WTC11 (cell line): ENCODE data around the gene ACTL8. TPM values are rescaled to one million over a fixed set of nuclear protein-coding genes. Genes with fewer than 3 reads are reported as not detected.

Experiments
- ATAC-seq: fragments of 200-7000 bp; cut with Tn5 transposase; 2 replicates; pipeline ENCODE4 v1.10.0; 2021; ENCODE audit warnings: mild to moderate bottlenecking, moderate library complexity
- CTCF ChIA-PET: fragments of 300-600 bp; sonication (Branson Sonifier 250); formaldehyde crosslinking; loops from one replicate; lab custom pipeline; 2021; ENCODE audit warnings: antibody characterized with exemption; lab: Charles Lee
- POLR2A ChIA-PET: fragments of 350-600 bp; sonication (Branson Sonifier 250); formaldehyde crosslinking; loops from one replicate; lab custom pipeline; 2021; ENCODE audit warnings: antibody characterized with exemption; lab: Charles Lee
- DNase-seq: peaks from one replicate; pipeline ENCODE4 v3.0.0; 2021; ENCODE audit warnings: low spot score
- H3K27ac Mint-ChIP-seq: 2 replicates; pipeline ENCODE4 v1.8.0; 2021; ENCODE audit warnings: mixed read lengths
- H3K27me3 Mint-ChIP-seq: 2 replicates; pipeline ENCODE4 v1.8.0; 2021; ENCODE audit warnings: low read depth, mild to moderate bottlenecking, moderate library complexity, mixed read lengths
- H3K36me3 Mint-ChIP-seq: 2 replicates; pipeline ENCODE4 v1.8.0; 2021; ENCODE audit warnings: mixed read lengths
- H3K4me1 Mint-ChIP-seq: 2 replicates; pipeline ENCODE4 v1.8.0; 2022; ENCODE audit warnings: mixed read lengths
- H3K4me3 Mint-ChIP-seq: 2 replicates; pipeline ENCODE4 v1.8.0; 2021; ENCODE audit warnings: mild to moderate bottlenecking, moderate library complexity, mixed read lengths
- H3K9me3 Mint-ChIP-seq: 2 replicates; pipeline ENCODE4 v1.8.0; 2021; ENCODE audit warnings: mixed read lengths
- ELF4 ChIP-seq: sonication (generic); formaldehyde crosslinking; IDR thresholded peaks from 2 replicates; pipeline ENCODE4 v1.8.1; 2022; ENCODE audit warnings: low read depth, mild to moderate bottlenecking, moderate library complexity, missing genetic modification reagents
- GABPB1 ChIP-seq: sonication (generic); formaldehyde crosslinking; IDR thresholded peaks from 2 replicates; pipeline ENCODE4 v1.8.1; 2023; ENCODE audit warnings: mild to moderate bottlenecking, missing genetic modification reagents
- IRF2 ChIP-seq: sonication (generic); formaldehyde crosslinking; IDR thresholded peaks from 2 replicates; pipeline ENCODE4 v1.8.0; 2022; ENCODE audit warnings: low read depth, missing genetic modification reagents, borderline replicate concordance
- KAT7 ChIP-seq: sonication (generic); formaldehyde crosslinking; IDR thresholded peaks from 2 replicates; pipeline ENCODE4 v1.8.1; 2023; ENCODE audit warnings: missing genetic modification reagents, mild to moderate bottlenecking, borderline replicate concordance
- SMAD3 ChIP-seq: sonication (generic); formaldehyde crosslinking; IDR thresholded peaks from 2 replicates; pipeline ENCODE4 v1.8.0; 2022; ENCODE audit warnings: missing genetic modification reagents, mild to moderate bottlenecking, borderline replicate concordance
- TP53 ChIP-seq: sonication (generic); formaldehyde crosslinking; IDR thresholded peaks from 2 replicates; pipeline ENCODE4 v1.8.1; 2023; ENCODE audit warnings: mild to moderate bottlenecking, missing genetic modification reagents
- USF1 ChIP-seq: sonication (generic); formaldehyde crosslinking; IDR thresholded peaks from 2 replicates; pipeline ENCODE4 v1.8.0; 2022; ENCODE audit warnings: mild to moderate bottlenecking, missing genetic modification reagents
- ZNF512 ChIP-seq: sonication (generic); formaldehyde crosslinking; IDR thresholded peaks from 2 replicates; pipeline ENCODE4 v1.8.1; 2022; ENCODE audit warnings: missing genetic modification reagents, borderline replicate concordance
- ZNF532 ChIP-seq: fragments of 250-450 bp; sonication (Bioruptor Pico); IDR thresholded peaks from 2 replicates; pipeline ENCODE4 v1.9.0; 2021; ENCODE audit warnings: mild to moderate bottlenecking, borderline replicate concordance
- total RNA-seq: library from RNA; stranded (reverse); gene quantifications from 3 replicates; pipeline ENCODE4 v1.2.3, GENCODE V29; 2021
- TF ChIP-seq, protein P1 (sequence below): sonication (generic); formaldehyde crosslinking; IDR thresholded peaks from 2 replicates; pipeline ENCODE4 v1.8.1; 2022; ENCODE audit warnings: low read depth, missing genetic modification reagents, borderline replicate concordance
- TF ChIP-seq, protein P2 (sequence below): fragments of 250-450 bp; sonication (Bioruptor Pico); IDR thresholded peaks from 2 replicates; pipeline ENCODE4 v1.9.0; 2021; ENCODE audit warnings: mild to moderate bottlenecking
- TF ChIP-seq, protein P3 (sequence below): sonication (generic); formaldehyde crosslinking; IDR thresholded peaks from 2 replicates; pipeline ENCODE4 v1.8.1; 2023; ENCODE audit warnings: mild to moderate bottlenecking, moderate library complexity, missing genetic modification reagents
- TF ChIP-seq, protein P4 (sequence below): fragments of 200-600 bp; IDR thresholded peaks from 2 replicates; pipeline ENCODE4 v1.8.0; 2022; ENCODE audit warnings: antibody characterized with exemption

The ACTL8 gene
- total RNA-seq, 1 experiment from 2014 or later: 1.6 TPM

DNA sequence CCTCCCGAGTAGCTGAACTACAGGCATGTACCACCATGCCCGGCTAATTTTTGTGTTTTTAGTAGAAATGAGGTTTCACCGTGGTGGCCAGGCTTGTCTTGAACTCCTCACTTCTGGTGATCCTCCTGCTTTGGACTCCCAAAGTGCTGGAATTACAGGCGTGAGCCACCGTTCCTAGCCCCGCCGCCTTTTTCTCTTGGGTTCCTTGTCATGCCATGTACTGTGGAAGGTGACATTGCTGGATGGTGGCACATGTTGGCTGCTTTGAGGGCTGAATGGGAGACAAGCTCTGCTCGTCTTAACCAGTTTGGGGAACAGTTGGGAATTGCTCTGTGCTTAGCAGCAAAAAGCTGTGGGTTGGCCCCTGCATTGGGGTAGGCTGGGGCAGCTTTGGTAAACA is 22.7 kb downstream of the ACTL8 start:
- DNase-seq: no peak
- no peaks in the 10 kb centered on the region; the same call in 1 of the 2 replicates for H3K4me1 Mint-ChIP-seq
- no peak overlapping the region for H3K4me3 Mint-ChIP-seq
- peaks cover 5% of the 10 kb centered on the region for H3K9me3 Mint-ChIP-seq
- CTCF ChIA-PET: interaction anchor here (0.8 to 1.2 kb wide), 3 partner anchors 9 to 116 kb away, joined by 3 to 5 read pairs (median 3); no protein-coding TSS in a partner anchor
- POLR2A ChIA-PET: no interaction called here
- ATAC-seq: no peak
- H3K27me3 Mint-ChIP-seq: peaks cover 7% of the 10 kb centered on the region; the same call in 1 of the 2 replicates
- TF ChIP-seq ELF4 (CRISPR knock-in tag) (no peak), GABPB1 (CRISPR knock-in tag) (no peak), ZNF512 (CRISPR knock-in tag) (no peak), SMAD3 (no peak), ZNF532 (CRISPR knock-in tag) (no peak), USF1 (no peak), IRF2 (CRISPR knock-in tag) (no peak), KAT7 (no peak), TP53 (CRISPR knock-in tag) (no peak)
- TF ChIP-seq, protein P1, sequence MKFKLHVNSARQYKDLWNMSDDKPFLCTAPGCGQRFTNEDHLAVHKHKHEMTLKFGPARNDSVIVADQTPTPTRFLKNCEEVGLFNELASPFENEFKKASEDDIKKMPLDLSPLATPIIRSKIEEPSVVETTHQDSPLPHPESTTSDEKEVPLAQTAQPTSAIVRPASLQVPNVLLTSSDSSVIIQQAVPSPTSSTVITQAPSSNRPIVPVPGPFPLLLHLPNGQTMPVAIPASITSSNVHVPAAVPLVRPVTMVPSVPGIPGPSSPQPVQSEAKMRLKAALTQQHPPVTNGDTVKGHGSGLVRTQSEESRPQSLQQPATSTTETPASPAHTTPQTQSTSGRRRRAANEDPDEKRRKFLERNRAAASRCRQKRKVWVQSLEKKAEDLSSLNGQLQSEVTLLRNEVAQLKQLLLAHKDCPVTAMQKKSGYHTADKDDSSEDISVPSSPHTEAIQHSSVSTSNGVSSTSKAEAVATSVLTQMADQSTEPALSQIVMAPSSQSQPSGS (CRISPR knock-in tag): no peak
- TF ChIP-seq, protein P2, sequence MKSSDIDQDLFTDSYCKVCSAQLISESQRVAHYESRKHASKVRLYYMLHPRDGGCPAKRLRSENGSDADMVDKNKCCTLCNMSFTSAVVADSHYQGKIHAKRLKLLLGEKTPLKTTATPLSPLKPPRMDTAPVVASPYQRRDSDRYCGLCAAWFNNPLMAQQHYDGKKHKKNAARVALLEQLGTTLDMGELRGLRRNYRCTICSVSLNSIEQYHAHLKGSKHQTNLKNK (CRISPR knock-in tag): no peak
- TF ChIP-seq, protein P3, sequence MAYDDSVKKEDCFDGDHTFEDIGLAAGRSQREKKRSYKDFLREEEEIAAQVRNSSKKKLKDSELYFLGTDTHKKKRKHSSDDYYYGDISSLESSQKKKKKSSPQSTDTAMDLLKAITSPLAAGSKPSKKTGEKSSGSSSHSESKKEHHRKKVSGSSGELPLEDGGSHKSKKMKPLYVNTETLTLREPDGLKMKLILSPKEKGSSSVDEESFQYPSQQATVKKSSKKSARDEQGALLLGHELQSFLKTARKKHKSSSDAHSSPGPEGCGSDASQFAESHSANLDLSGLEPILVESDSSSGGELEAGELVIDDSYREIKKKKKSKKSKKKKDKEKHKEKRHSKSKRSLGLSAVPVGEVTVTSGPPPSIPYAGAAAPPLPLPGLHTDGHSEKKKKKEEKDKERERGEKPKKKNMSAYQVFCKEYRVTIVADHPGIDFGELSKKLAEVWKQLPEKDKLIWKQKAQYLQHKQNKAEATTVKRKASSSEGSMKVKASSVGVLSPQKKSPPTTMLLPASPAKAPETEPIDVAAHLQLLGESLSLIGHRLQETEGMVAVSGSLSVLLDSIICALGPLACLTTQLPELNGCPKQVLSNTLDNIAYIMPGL: no peak
- TF ChIP-seq, protein P4, sequence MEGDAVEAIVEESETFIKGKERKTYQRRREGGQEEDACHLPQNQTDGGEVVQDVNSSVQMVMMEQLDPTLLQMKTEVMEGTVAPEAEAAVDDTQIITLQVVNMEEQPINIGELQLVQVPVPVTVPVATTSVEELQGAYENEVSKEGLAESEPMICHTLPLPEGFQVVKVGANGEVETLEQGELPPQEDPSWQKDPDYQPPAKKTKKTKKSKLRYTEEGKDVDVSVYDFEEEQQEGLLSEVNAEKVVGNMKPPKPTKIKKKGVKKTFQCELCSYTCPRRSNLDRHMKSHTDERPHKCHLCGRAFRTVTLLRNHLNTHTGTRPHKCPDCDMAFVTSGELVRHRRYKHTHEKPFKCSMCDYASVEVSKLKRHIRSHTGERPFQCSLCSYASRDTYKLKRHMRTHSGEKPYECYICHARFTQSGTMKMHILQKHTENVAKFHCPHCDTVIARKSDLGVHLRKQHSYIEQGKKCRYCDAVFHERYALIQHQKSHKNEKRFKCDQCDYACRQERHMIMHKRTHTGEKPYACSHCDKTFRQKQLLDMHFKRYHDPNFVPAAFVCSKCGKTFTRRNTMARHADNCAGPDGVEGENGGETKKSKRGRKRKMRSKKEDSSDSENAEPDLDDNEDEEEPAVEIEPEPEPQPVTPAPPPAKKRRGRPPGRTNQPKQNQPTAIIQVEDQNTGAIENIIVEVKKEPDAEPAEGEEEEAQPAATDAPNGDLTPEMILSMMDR: no peak
- no peaks in the 10 kb centered on the region for H3K36me3 Mint-ChIP-seq
- H3K27ac Mint-ChIP-seq: no peak overlapping the region
